Activated CD4-positive, alpha-beta T cell treated with anti-CD3 and anti-CD28 coated beads for 36 hours (primary cell): ENCODE results near the gene LSR. TPM values are rescaled to one million over a fixed set of nuclear protein-coding genes. Genes with fewer than 3 reads are reported as not detected.
A peak's percentile ranks its signal among the peaks of the same experiment; 100 is the strongest.

Source experiments
- ATAC-seq: fragments of 200-7000 bp; cut with Tn5 transposase; one replicate; pipeline ENCODE4 v1.10.0; 2021; ENCODE audit warnings: mild to moderate bottlenecking, moderate library complexity
- CTCF ChIA-PET: fragments of 350-600 bp; sonication (Branson Sonifier 250); formaldehyde crosslinking; loops from one replicate; lab custom pipeline; 2021; ENCODE audit warnings: antibody characterized with exemption; lab: Charles Lee
- POLR2A ChIA-PET: fragments of 350-600 bp; sonication (Branson Sonifier 250); formaldehyde crosslinking; loops from one replicate; lab custom pipeline; 2021; ENCODE audit warnings: antibody characterized with exemption, inconsistent platforms; lab: Charles Lee
- DNase-seq: peaks from one replicate; pipeline ENCODE4 v3.0.0-alpha.2; 2020
- H3K27ac Mint-ChIP-seq: one replicate; pipeline ENCODE4 v1.8.0; 2021; ENCODE audit warnings: mixed read lengths
- H3K27me3 Mint-ChIP-seq: one replicate; pipeline ENCODE4 v1.8.0; 2021; ENCODE audit warnings: mixed read lengths
- H3K36me3 Mint-ChIP-seq: one replicate; pipeline ENCODE4 v1.8.0; 2021; ENCODE audit warnings: low read depth, mixed read lengths
- H3K4me1 Mint-ChIP-seq: one replicate; pipeline ENCODE4 v1.8.0; 2021; ENCODE audit warnings: mixed read lengths
- H3K4me3 Mint-ChIP-seq: one replicate; pipeline ENCODE4 v1.8.0; 2021; ENCODE audit warnings: mild to moderate bottlenecking, moderate library complexity, mixed read lengths
- H3K9me3 Mint-ChIP-seq: one replicate; pipeline ENCODE4 v1.8.0; 2021; ENCODE audit warnings: low read depth, mixed read lengths
- intact Hi-C, 2 experiments: fragments of 100-400 bp; cut with DNase I in 1 of 2; cut with micrococcal nuclease in 1 of 2; formaldehyde crosslinking; loops; one replicate each; pipeline versions ENCODE4 v1.14.2 to v1.15.1; 2022 to 2024; cut with DNase I, micrococcal nuclease
- total RNA-seq, 2 experiments: library from RNA; stranded (reverse); gene quantifications; one replicate each; pipeline ENCODE4 v1.2.3, GENCODE V29; 2021

The LSR gene
- total RNA-seq, 2 experiments from 2014 or later = 10.0 to 12.2 TPM

- POLR2A ChIA-PET = no interaction called here
- Mint-ChIP-seq H3K36me3 (peaks cover 43% of the 10 kb centered on the region), H3K9me3 (no peaks in the 10 kb centered on the region), H3K4me1 (peaks cover 4% of the 10 kb centered on the region), H3K27ac (no peak overlapping the region), H3K27me3 (no peaks in the 10 kb centered on the region), H3K4me3 (no peak overlapping the region)
- intact Hi-C loops = no loop called here
- no peak for ATAC-seq
- no peak for DNase-seq
- CTCF ChIA-PET = no interaction called here
Measured at GRCh38 chr19:35271546-35271945, 22.7 kb downstream of the LSR start.

- H3K4me1 Mint-ChIP-seq = peaks cover 4% of the 10 kb centered on the region
- ChIA-PET POLR2A (no interaction called here), CTCF (interaction anchor here (0.6 to 1.9 kb wide), 3 partner anchors 10 to 433 kb away, joined by 4 to 5 read pairs (median 4); partner anchors contain the start of gene HAMP)
- peaks cover 42% of the 10 kb centered on the region for H3K36me3 Mint-ChIP-seq
- H3K27ac Mint-ChIP-seq = peak overlapping the region; percentile 35
- no peaks in the 10 kb centered on the region for H3K9me3 Mint-ChIP-seq
- DNase-seq (no peak), ATAC-seq (no peak)
- intact Hi-C loops = no loop called here
- H3K27me3 Mint-ChIP-seq = no peaks in the 10 kb centered on the region
- H3K4me3 Mint-ChIP-seq = no peak overlapping the region
Measured at GRCh38 chr19:35272122-35272719, 23.4 kb downstream of the LSR start.

GRCh38 chr19:35272954-35273649 lies 24.3 kb downstream of the LSR start:
- H3K4me3 Mint-ChIP-seq = no peak overlapping the region
- H3K27ac Mint-ChIP-seq = peak overlapping the region; percentile 30
- ChIA-PET CTCF (interaction anchor here (0.6 to 1.9 kb wide), 3 partner anchors 9 to 434 kb away, joined by 4 to 5 read pairs (median 4); partner anchors contain the start of gene HAMP), POLR2A (no interaction called here)
- no peak for DNase-seq
- no peak for ATAC-seq
- H3K27me3 Mint-ChIP-seq = no peaks in the 10 kb centered on the region
- intact Hi-C loops = no loop called here
- no peaks in the 10 kb centered on the region for H3K9me3 Mint-ChIP-seq
- peaks cover 4% of the 10 kb centered on the region for H3K4me1 Mint-ChIP-seq
- peaks cover 38% of the 10 kb centered on the region for H3K36me3 Mint-ChIP-seq

GRCh38 chr19:35273686-35274259 lies 25.0 kb downstream of the LSR start:
- Mint-ChIP-seq H3K9me3 (no peaks in the 10 kb centered on the region), H3K27me3 (no peaks in the 10 kb centered on the region), H3K27ac (peak overlapping the region; percentile 15), H3K4me3 (no peak overlapping the region), H3K36me3 (peaks cover 38% of the 10 kb centered on the region), H3K4me1 (peaks cover 4% of the 10 kb centered on the region)
- ChIA-PET POLR2A (interaction anchor here (0.8 kb wide), 1 partner anchor 244 kb away, joined by 3 read pairs; the partner anchor contains the start of gene SCN1B), CTCF (interaction anchor here (0.7 to 1.9 kb wide), 2 partner anchors 9 to 62 kb away, joined by 3 to 5 read pairs; partner anchors contain the start of gene HAMP)
- DNase-seq (no peak), ATAC-seq (no peak)
- intact Hi-C loops = no loop called here

- ATAC-seq (no peak), DNase-seq (no peak)
- Mint-ChIP-seq H3K27ac (peak overlapping the region; percentile 15), H3K27me3 (no peaks in the 10 kb centered on the region), H3K4me3 (no peak overlapping the region), H3K36me3 (peaks cover 40% of the 10 kb centered on the region), H3K4me1 (peaks cover 4% of the 10 kb centered on the region), H3K9me3 (no peaks in the 10 kb centered on the region)
- intact Hi-C loops = no loop called here
- POLR2A ChIA-PET = interaction anchor here (0.8 kb wide), 1 partner anchor 244 kb away, joined by 3 read pairs; the partner anchor contains the start of gene SCN1B
- CTCF ChIA-PET = interaction anchor here (0.5 to 1.9 kb wide), 3 partner anchors 8 to 330 kb away, joined by 3 to 5 read pairs (median 4); partner anchors contain the start of gene HAMP
Measured at GRCh38 chr19:35274323-35274722, 25.5 kb downstream of the LSR start.

GRCh38 chr19:35276706-35277281 lies 28.0 kb downstream of the LSR start:
- H3K36me3 Mint-ChIP-seq = peaks cover 30% of the 10 kb centered on the region
- POLR2A ChIA-PET = no interaction called here
- CTCF ChIA-PET = interaction anchor here (0.6 kb wide), 1 partner anchor 938 kb away, joined by 3 read pairs; no protein-coding TSS in a partner anchor
- peaks cover under 1% of the 10 kb centered on the region for H3K27me3 Mint-ChIP-seq
- DNase-seq (no peak), ATAC-seq (no peak)
- H3K9me3 Mint-ChIP-seq = no peaks in the 10 kb centered on the region
- no peak overlapping the region for H3K4me3 Mint-ChIP-seq
- intact Hi-C loops = no loop called here
- H3K4me1 Mint-ChIP-seq = peaks cover under 1% of the 10 kb centered on the region
- H3K27ac Mint-ChIP-seq = no peak overlapping the region

- ATAC-seq (no peak), DNase-seq (no peak)
- peaks cover 4% of the 10 kb centered on the region for H3K4me1 Mint-ChIP-seq
- intact Hi-C loops = no loop called here
- peaks cover 16% of the 10 kb centered on the region for H3K27me3 Mint-ChIP-seq
- POLR2A ChIA-PET = no interaction called here
- CTCF ChIA-PET = no interaction called here
- peaks cover 20% of the 10 kb centered on the region for H3K36me3 Mint-ChIP-seq
- H3K27ac Mint-ChIP-seq = no peak overlapping the region
- H3K9me3 Mint-ChIP-seq = no peaks in the 10 kb centered on the region
- H3K4me3 Mint-ChIP-seq = no peak overlapping the region
Measured at GRCh38 chr19:35278578-35279284, 29.9 kb downstream of the LSR start.

- POLR2A ChIA-PET = no interaction called here
- Mint-ChIP-seq H3K4me3 (no peak overlapping the region), H3K27ac (no peak overlapping the region), H3K27me3 (peaks cover 18% of the 10 kb centered on the region), H3K4me1 (peaks cover 4% of the 10 kb centered on the region), H3K9me3 (no peaks in the 10 kb centered on the region), H3K36me3 (peaks cover 16% of the 10 kb centered on the region)
- intact Hi-C loops = no loop called here
- ATAC-seq (no peak), DNase-seq (no peak)
- CTCF ChIA-PET = no interaction called here
Measured at GRCh38 chr19:35279374-35279773, 30.6 kb downstream of the LSR start.

GRCh38 chr19:35279985-35280821 lies 31.4 kb downstream of the LSR start:
- no peaks in the 10 kb centered on the region for H3K9me3 Mint-ChIP-seq
- POLR2A ChIA-PET = interaction anchor here (0.7 to 1.6 kb wide), 2 partner anchors 14 to 16 kb away, joined by 3 to 4 read pairs; no protein-coding TSS in a partner anchor
- H3K27ac Mint-ChIP-seq = no peak overlapping the region
- H3K4me3 Mint-ChIP-seq = no peak overlapping the region
- intact Hi-C loops = no loop called here
- peaks cover 11% of the 10 kb centered on the region for H3K36me3 Mint-ChIP-seq
- peaks cover 4% of the 10 kb centered on the region for H3K4me1 Mint-ChIP-seq
- CTCF ChIA-PET = interaction anchor here (0.6 to 0.7 kb wide), 2 partner anchors 124 to 230 kb away, joined by 3 read pairs; no protein-coding TSS in a partner anchor
- DNase-seq (no peak), ATAC-seq (no peak)
- peaks cover 20% of the 10 kb centered on the region for H3K27me3 Mint-ChIP-seq

GRCh38 chr19:35281303-35281702 lies 32.5 kb downstream of the LSR start:
- no peak overlapping the region for H3K4me3 Mint-ChIP-seq
- peaks cover 22% of the 10 kb centered on the region for H3K27me3 Mint-ChIP-seq
- ATAC-seq (peak; percentile 51), DNase-seq (no peak)
- no peaks in the 10 kb centered on the region for H3K9me3 Mint-ChIP-seq
- no peak overlapping the region for H3K27ac Mint-ChIP-seq
- ChIA-PET CTCF (interaction anchor here (1.1 kb wide), 1 partner anchor 18 kb away, joined by 3 read pairs; no protein-coding TSS in a partner anchor), POLR2A (interaction anchor here (1.6 kb wide), 1 partner anchor 17 kb away, joined by 4 read pairs; no protein-coding TSS in a partner anchor)
- H3K4me1 Mint-ChIP-seq = peaks cover 4% of the 10 kb centered on the region
- intact Hi-C loops = no loop called here
- H3K36me3 Mint-ChIP-seq = peaks cover 5% of the 10 kb centered on the region
